ENCODE results near the gene PTK7.

GRCh38 chr6:43086022-43086658 is 10.0 kb downstream of the PTK7 start:
- TF ChIP-seq YY1 (IDR thresholded peaks at IDR 0.05; ENCODE audit: insufficient read depth, insufficient read length) (no peak), ZNF274 (IDR thresholded peaks at IDR 0.05; ENCODE audit: low read depth, low read length) (no peak)
